Activated T-cell treated with anti-CD3 and anti-CD28 coated beads, Interleukin-2, amount 50 U/mL, for 72 hours (primary cell): ENCODE results near the gene TSPAN18. TPM values are rescaled to one million over a fixed set of nuclear protein-coding genes. Genes with fewer than 3 reads are reported as not detected.

ENCODE experiments used
- ATAC-seq, 2 donors: fragments of 150-1000 bp; cut with Tn5 transposase; replicated peaks in 1 of 2; 2 replicates each; pipeline ENCODE4 v1.10.0; 2021; ENCODE audit warnings: moderate library complexity in 2 of 2, mild to moderate bottlenecking in 1 of 2
- DNase-seq, 2 donors: peaks; one replicate each; pipeline ENCODE4 v3.0.0; 2021 to 2022; ENCODE audit warnings: mixed read lengths in 1 of 2
- H3K27ac Mint-ChIP-seq: one replicate; pipeline ENCODE4 v1.8.0; 2022; ENCODE audit warnings: mild to moderate bottlenecking, moderate library complexity, mixed read lengths
- H3K27me3 Mint-ChIP-seq: one replicate; pipeline ENCODE4 v1.8.0; 2022; ENCODE audit warnings: low read depth, mixed read lengths
- H3K36me3 Mint-ChIP-seq, 2 donors: one replicate each; pipeline ENCODE4 v1.8.0; 2022; ENCODE audit warnings: mixed read lengths in 2 of 2, mild to moderate bottlenecking in 1 of 2; ENCODE audit not compliant: insufficient read depth in 2 of 2
- H3K4me1 Mint-ChIP-seq: one replicate; pipeline ENCODE4 v1.8.0; 2022; ENCODE audit warnings: low read depth, mixed read lengths
- H3K4me3 Mint-ChIP-seq, 2 donors: one replicate each; pipeline ENCODE4 v1.8.0; 2022; ENCODE audit warnings: mild to moderate bottlenecking in 2 of 2, mixed read lengths in 2 of 2, moderate library complexity in 2 of 2
- H3K9me3 Mint-ChIP-seq, 2 donors: one replicate each; pipeline ENCODE4 v1.8.0; 2022; ENCODE audit warnings: mixed read lengths in 2 of 2
- total RNA-seq, 2 donors: library from RNA; stranded (reverse); gene quantifications; one replicate each; pipeline ENCODE4 v1.2.3, GENCODE V29; 2022

TSPAN18 gene
- total RNA-seq, 2 donors from 2014 or later: 1.3 to 1.8 TPM

GRCh38 chr11:44854086-44854485 is 127.3 kb downstream of the TSPAN18 start:
- ATAC-seq (no peak), DNase-seq (no peak)
- Mint-ChIP-seq H3K27me3 (peaks cover 55% of the 10 kb centered on the region), H3K4me3 (no peak overlapping the region), H3K4me1 (peaks cover 20% of the 10 kb centered on the region), H3K36me3 (no peaks in the 10 kb centered on the region), H3K9me3 (no peaks in the 10 kb centered on the region), H3K27ac (no peak overlapping the region)

GRCh38 chr11:44854741-44855492 is 128.2 kb downstream of the TSPAN18 start:
- Mint-ChIP-seq H3K27me3 (peaks cover 64% of the 10 kb centered on the region), H3K4me3 (no peak overlapping the region), H3K9me3 (no peaks in the 10 kb centered on the region), H3K4me1 (peaks cover 20% of the 10 kb centered on the region), H3K27ac (no peak overlapping the region), H3K36me3 (no peaks in the 10 kb centered on the region)
- ATAC-seq (peak; percentile 39 to 51), DNase-seq (no peak)

- Mint-ChIP-seq H3K36me3 (no peaks in the 10 kb centered on the region), H3K4me3 (no peak overlapping the region), H3K27me3 (peaks cover 69% of the 10 kb centered on the region), H3K4me1 (peaks cover 25% of the 10 kb centered on the region), H3K27ac (no peak overlapping the region), H3K9me3 (no peaks in the 10 kb centered on the region)
- DNase-seq: peak; percentile 48 to 67
- ATAC-seq: peak; percentile 94 to 96
These were observed 128.7 kb downstream of the TSPAN18 start for GRCh38 chr11:44855493-44855849.

- DNase-seq: no peak
- Mint-ChIP-seq H3K4me3 (no peak overlapping the region), H3K4me1 (peaks cover 46% of the 10 kb centered on the region), H3K27ac (no peak overlapping the region), H3K36me3 (no peaks in the 10 kb centered on the region), H3K27me3 (peaks cover 60% of the 10 kb centered on the region), H3K9me3 (no peaks in the 10 kb centered on the region)
- ATAC-seq: no peak
These were observed 130.8 kb downstream of the TSPAN18 start for GRCh38 chr11:44857490-44858090.

GRCh38 chr11:44858796-44859527 is 132.2 kb downstream of the TSPAN18 start:
- H3K27me3 Mint-ChIP-seq: peaks cover 61% of the 10 kb centered on the region
- ATAC-seq (no peak), DNase-seq (no peak)
- no peak overlapping the region for H3K27ac Mint-ChIP-seq
- H3K4me1 Mint-ChIP-seq: peaks cover 51% of the 10 kb centered on the region
- peaks cover 0 to 2% of the 10 kb centered on the region in 2 donors for H3K36me3 Mint-ChIP-seq
- no peak overlapping the region for H3K4me3 Mint-ChIP-seq
- no peaks in the 10 kb centered on the region for H3K9me3 Mint-ChIP-seq

GRCh38 chr11:44859528-44859925 is 132.8 kb downstream of the TSPAN18 start:
- ATAC-seq (no peak), DNase-seq (no peak)
- H3K36me3 Mint-ChIP-seq: peaks cover 0 to 2% of the 10 kb centered on the region in 2 donors
- no peaks in the 10 kb centered on the region for H3K9me3 Mint-ChIP-seq
- peaks cover 61% of the 10 kb centered on the region for H3K27me3 Mint-ChIP-seq
- no peak overlapping the region for H3K27ac Mint-ChIP-seq
- no peak overlapping the region for H3K4me3 Mint-ChIP-seq
- peaks cover 50% of the 10 kb centered on the region for H3K4me1 Mint-ChIP-seq

- H3K4me1 Mint-ChIP-seq: peaks cover 42% of the 10 kb centered on the region
- no peak overlapping the region for H3K4me3 Mint-ChIP-seq
- no peaks in the 10 kb centered on the region for H3K9me3 Mint-ChIP-seq
- H3K36me3 Mint-ChIP-seq: peaks cover 0 to 2% of the 10 kb centered on the region in 2 donors
- no peak for DNase-seq
- no peak overlapping the region for H3K27ac Mint-ChIP-seq
- H3K27me3 Mint-ChIP-seq: peaks cover 69% of the 10 kb centered on the region
- no peak for ATAC-seq
These were observed 133.6 kb downstream of the TSPAN18 start for GRCh38 chr11:44860346-44860745.

GRCh38 chr11:44861849-44862557 is 135.2 kb downstream of the TSPAN18 start:
- Mint-ChIP-seq H3K4me3 (peak overlapping the region; percentile 15 to 17), H3K36me3 (peaks cover 0 to 2% of the 10 kb centered on the region in 2 donors), H3K9me3 (no peaks in the 10 kb centered on the region), H3K4me1 (peaks cover 31% of the 10 kb centered on the region), H3K27me3 (peaks cover 62% of the 10 kb centered on the region), H3K27ac (peak overlapping the region; percentile 66)
- ATAC-seq (peak; percentile 99), DNase-seq (peak; percentile 90 to 92)

GRCh38 chr11:44862558-44863101 is 135.9 kb downstream of the TSPAN18 start:
- ATAC-seq: no peak
- H3K4me3 Mint-ChIP-seq: peak overlapping the region; percentile 15 to 17
- peaks cover 34% of the 10 kb centered on the region for H3K4me1 Mint-ChIP-seq
- H3K27ac Mint-ChIP-seq: no peak overlapping the region
- DNase-seq: no peak
- H3K27me3 Mint-ChIP-seq: peaks cover 59% of the 10 kb centered on the region
- peaks cover 0 to 2% of the 10 kb centered on the region in 2 donors for H3K36me3 Mint-ChIP-seq
- H3K9me3 Mint-ChIP-seq: no peaks in the 10 kb centered on the region

- no peak overlapping the region for H3K4me3 Mint-ChIP-seq
- H3K27ac Mint-ChIP-seq: no peak overlapping the region
- peaks cover 37% of the 10 kb centered on the region for H3K4me1 Mint-ChIP-seq
- DNase-seq: no peak
- H3K36me3 Mint-ChIP-seq: peaks cover 0 to 2% of the 10 kb centered on the region in 2 donors
- peaks cover 59% of the 10 kb centered on the region for H3K27me3 Mint-ChIP-seq
- no peaks in the 10 kb centered on the region for H3K9me3 Mint-ChIP-seq
- ATAC-seq: no peak
These were observed 136.5 kb downstream of the TSPAN18 start for GRCh38 chr11:44863231-44863630.

- Mint-ChIP-seq H3K9me3 (no peaks in the 10 kb centered on the region), H3K4me3 (no peak overlapping the region), H3K27me3 (peaks cover 36% of the 10 kb centered on the region), H3K27ac (no peak overlapping the region), H3K36me3 (peaks cover 0 to 2% of the 10 kb centered on the region in 2 donors), H3K4me1 (peaks cover 32% of the 10 kb centered on the region)
- DNase-seq (no peak), ATAC-seq (no peak)
These were observed 139.1 kb downstream of the TSPAN18 start for GRCh38 chr11:44865866-44866272.

- ATAC-seq (no peak), DNase-seq (no peak)
- Mint-ChIP-seq H3K9me3 (no peaks in the 10 kb centered on the region), H3K4me1 (peaks cover 28% of the 10 kb centered on the region), H3K4me3 (no peak overlapping the region), H3K27ac (no peak overlapping the region), H3K27me3 (peaks cover 36% of the 10 kb centered on the region), H3K36me3 (peaks cover 0 to 2% of the 10 kb centered on the region in 2 donors)
These were observed 139.5 kb downstream of the TSPAN18 start for GRCh38 chr11:44866286-44866685.
